Caco-2 (cell line): ENCODE measurements around the gene ZCWPW2. TPM values are rescaled to one million over a fixed set of nuclear protein-coding genes. Genes with fewer than 3 reads are reported as not detected.

Experiments used
- BruUV-seq: library from RNA; stranded (reverse); fragments of 400-500 nt; replicated peaks from 2 replicates; lab custom pipeline; 2021; lab: Mats Ljungman, UMichigan
- CTCF ChIA-PET: fragments of 300-600 bp; sonication (Branson Sonifier 250); formaldehyde crosslinking; loops from one replicate; lab custom pipeline; 2022; ENCODE audit warnings: antibody characterized with exemption; lab: Charles Lee
- POLR2A ChIA-PET: fragments of 300-600 bp; sonication (Branson Sonifier 250); formaldehyde crosslinking; loops from one replicate; lab custom pipeline; 2022; ENCODE audit warnings: antibody characterized with exemption; lab: Charles Lee
- DNase-seq, 2 experiments: peaks; one replicate each; pipeline versions ENCODE4 v3.0.0 to v3.0.0-alpha.2; 2020 to 2022
- H3K27me3 ChIP-seq: replicated peaks from 2 replicates; pipeline ENCODE4 v1.6.0; 2011; ENCODE audit warnings: low read length; ENCODE audit not compliant: control insufficient read depth, insufficient read depth
- H3K36me3 ChIP-seq: 2 replicates; pipeline ENCODE4 v1.5.1; 2011; ENCODE audit warnings: low read length; ENCODE audit not compliant: control insufficient read depth, insufficient read depth
- H3K4me1 ChIP-seq: fragments of 250-450 bp; sonication (Bioruptor Pico); 2 replicates; pipeline ENCODE4 v1.5.1; 2020; ENCODE audit warnings: mild to moderate bottlenecking
- H3K4me3 ChIP-seq: 2 replicates; pipeline ENCODE4 v1.5.1; 2011; ENCODE audit warnings: low read depth, mild to moderate bottlenecking, control low read depth, low read length
- H3K9me3 ChIP-seq: fragments of 250-450 bp; sonication (Bioruptor Pico); 2 replicates; pipeline ENCODE4 v1.5.1; 2020; ENCODE audit warnings: mild to moderate bottlenecking, moderate library complexity
- H3K27ac Mint-ChIP-seq: one replicate; pipeline ENCODE4 v1.8.0; 2022; ENCODE audit warnings: mixed read lengths; ENCODE audit not compliant: unreplicated experiment
- H3K27me3 Mint-ChIP-seq: one replicate; pipeline ENCODE4 v1.8.0; 2022; ENCODE audit warnings: mixed read lengths; ENCODE audit not compliant: insufficient read depth, unreplicated experiment
- H3K36me3 Mint-ChIP-seq: one replicate; pipeline ENCODE4 v1.8.0; 2022; ENCODE audit warnings: mild to moderate bottlenecking, mixed read lengths; ENCODE audit not compliant: insufficient read depth, unreplicated experiment
- H3K4me1 Mint-ChIP-seq: one replicate; pipeline ENCODE4 v1.8.0; 2022; ENCODE audit warnings: low read depth, mixed read lengths; ENCODE audit not compliant: unreplicated experiment
- H3K4me3 Mint-ChIP-seq: one replicate; pipeline ENCODE4 v1.8.0; 2022; ENCODE audit warnings: mild to moderate bottlenecking, moderate library complexity, mixed read lengths; ENCODE audit not compliant: unreplicated experiment
- H3K9me3 Mint-ChIP-seq: one replicate; pipeline ENCODE4 v1.8.0; 2022; ENCODE audit warnings: mixed read lengths; ENCODE audit not compliant: unreplicated experiment
- CTCF ChIP-seq, 2 experiments: fragments of 200-600 bp in 1 of 2; IDR thresholded peaks; 1 replicate in 1 of 2; 2 replicates in 1 of 2; pipeline versions ENCODE4 v1.5.1 to v1.8.0; 2011 to 2022; ENCODE audit warnings: antibody characterized with exemption in 1 of 2, control low read depth in 1 of 2, inconsistent platforms in 1 of 2, low read depth in 1 of 2, low read length in 1 of 2, mild to moderate bottlenecking in 1 of 2, moderate library complexity in 1 of 2; ENCODE audit not compliant: insufficient read depth in 1 of 2, severe bottlenecking in 1 of 2, unreplicated experiment in 1 of 2
- intact Hi-C: fragments of 100-400 bp; cut with micrococcal nuclease; formaldehyde crosslinking; loops from one replicate; pipeline ENCODE4 v1.10.0; 2022; ENCODE audit not compliant: unreplicated experiment
- total RNA-seq: library from RNA; stranded (reverse); gene quantifications from 2 replicates; pipeline ENCODE4 v1.2.3, GENCODE V29; 2022

Gene ZCWPW2
- total RNA-seq, 1 experiment from 2014 or later = 0.18 TPM

- no peaks in the 10 kb centered on the region for H3K4me1 ChIP-seq
- Mint-ChIP-seq H3K4me3 (no peak overlapping the region), H3K4me1 (no peaks in the 10 kb centered on the region), H3K27me3 (peaks cover 9% of the 10 kb centered on the region), H3K36me3 (no peaks in the 10 kb centered on the region), H3K9me3 (no peaks in the 10 kb centered on the region), H3K27ac (no peak overlapping the region)
- ChIA-PET POLR2A (no interaction called here), CTCF (no interaction called here)
- H3K36me3 ChIP-seq = no peaks in the 10 kb centered on the region
- BruUV-seq = no TSS peak
- DNase-seq = no peak
- no peaks in the 10 kb centered on the region for H3K27me3 ChIP-seq
- H3K9me3 ChIP-seq = no peaks in the 10 kb centered on the region
- H3K4me3 ChIP-seq = no peak overlapping the region
- TF ChIP-seq CTCF (IDR thresholded peaks at IDR 0.05; ENCODE audit: insufficient read depth in 1 of 2, low read depth in 1 of 2, low read length in 1 of 2, severe bottlenecking in 1 of 2, unreplicated experiment in 1 of 2) = no peak
- intact Hi-C loops = no loop called here
These were observed 114.3 kb downstream of the ZCWPW2 start for GRCh38 chr3:28462866-28463265.

- ChIA-PET CTCF (no interaction called here), POLR2A (no interaction called here)
- no peak overlapping the region for H3K27ac Mint-ChIP-seq
- H3K27me3 Mint-ChIP-seq = peaks cover 10% of the 10 kb centered on the region
- Histone ChIP-seq H3K4me1 (no peaks in the 10 kb centered on the region), H3K27me3 (no peaks in the 10 kb centered on the region), H3K36me3 (no peaks in the 10 kb centered on the region), H3K4me3 (no peak overlapping the region), H3K9me3 (no peaks in the 10 kb centered on the region)
- H3K9me3 Mint-ChIP-seq = no peaks in the 10 kb centered on the region
- no peaks in the 10 kb centered on the region for H3K4me1 Mint-ChIP-seq
- BruUV-seq = no TSS peak
- no peak for DNase-seq
- intact Hi-C loops = no loop called here
- no peak for TF ChIP-seq CTCF (IDR thresholded peaks at IDR 0.05; ENCODE audit: insufficient read depth in 1 of 2, low read depth in 1 of 2, low read length in 1 of 2, severe bottlenecking in 1 of 2, unreplicated experiment in 1 of 2)
- no peak overlapping the region for H3K4me3 Mint-ChIP-seq
- H3K36me3 Mint-ChIP-seq = no peaks in the 10 kb centered on the region
These were observed 118.9 kb downstream of the ZCWPW2 start for GRCh38 chr3:28467414-28467813.

GRCh38 chr3:28476194-28476593 is 127.7 kb downstream of the ZCWPW2 start:
- POLR2A ChIA-PET = no interaction called here
- Histone ChIP-seq H3K36me3 (no peaks in the 10 kb centered on the region), H3K4me1 (no peaks in the 10 kb centered on the region), H3K9me3 (no peaks in the 10 kb centered on the region), H3K27me3 (no peaks in the 10 kb centered on the region), H3K4me3 (no peak overlapping the region)
- CTCF ChIA-PET = no interaction called here
- H3K27ac Mint-ChIP-seq = no peak overlapping the region
- no peaks in the 10 kb centered on the region for H3K4me1 Mint-ChIP-seq
- TF ChIP-seq CTCF (IDR thresholded peaks at IDR 0.05; ENCODE audit: insufficient read depth in 1 of 2, low read depth in 1 of 2, low read length in 1 of 2, severe bottlenecking in 1 of 2, unreplicated experiment in 1 of 2) = peak; percentile 51 to 55
- DNase-seq = peak in 1 of 2 experiments; percentile 15
- intact Hi-C loops = loop anchor here (1.0 kb wide), 1 partner anchor 251 kb away; no protein-coding TSS in a partner anchor
- no TSS peak for BruUV-seq
- H3K4me3 Mint-ChIP-seq = no peak overlapping the region
- no peaks in the 10 kb centered on the region for H3K36me3 Mint-ChIP-seq
- H3K27me3 Mint-ChIP-seq = no peaks in the 10 kb centered on the region
- H3K9me3 Mint-ChIP-seq = no peaks in the 10 kb centered on the region
